Lower leg skin (tissue), 3 donors: Measurements from ENCODE around the gene ANO8.

Source experiments
- POLR2A ChIP-seq, 2 donors: fragments of 450-650 bp; IDR thresholded peaks; one replicate each; pipeline ENCODE4 v1.6.1; 2016 to 2017; ENCODE audit warnings: antibody characterized with exemption in 2 of 2, mild to moderate bottlenecking in 1 of 2, moderate library complexity in 1 of 2
- TF ChIP-seq, protein P1 (sequence below), 3 donors: fragments of 450-650 bp; IDR thresholded peaks; one replicate each; pipeline ENCODE4 v1.5.1; 2016; ENCODE audit warnings: antibody characterized with exemption in 3 of 3, mild to moderate bottlenecking in 3 of 3, moderate library complexity in 2 of 3

DNA sequence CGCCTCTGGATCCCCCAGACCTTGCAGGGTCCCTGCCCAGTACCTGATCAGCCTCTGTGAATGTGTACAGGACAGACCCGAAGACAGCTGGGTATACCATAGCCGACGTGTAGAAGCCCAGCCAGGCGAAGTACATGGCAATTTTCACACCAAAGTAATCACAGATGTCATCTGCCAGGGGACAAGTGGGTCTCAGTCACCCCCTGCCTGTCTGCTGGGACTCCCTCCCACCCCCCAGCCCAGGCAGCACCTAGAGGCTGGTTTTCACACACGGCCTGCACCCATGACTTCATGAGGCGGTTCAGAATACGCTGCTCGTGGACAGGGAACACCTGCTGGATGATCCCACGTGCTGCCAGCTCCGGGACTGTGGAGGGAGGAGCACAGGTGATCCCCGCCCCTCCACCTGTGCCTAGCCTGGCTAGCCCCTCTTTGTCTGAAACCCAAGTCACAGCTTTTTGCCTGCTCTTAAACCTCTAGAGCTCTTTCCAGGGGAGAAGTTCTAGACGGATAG is 3.6 kb downstream of the ANO8 start:
- no peak for TF ChIP-seq POLR2A (IDR thresholded peaks at IDR 0.05)
- TF ChIP-seq, protein P1, sequence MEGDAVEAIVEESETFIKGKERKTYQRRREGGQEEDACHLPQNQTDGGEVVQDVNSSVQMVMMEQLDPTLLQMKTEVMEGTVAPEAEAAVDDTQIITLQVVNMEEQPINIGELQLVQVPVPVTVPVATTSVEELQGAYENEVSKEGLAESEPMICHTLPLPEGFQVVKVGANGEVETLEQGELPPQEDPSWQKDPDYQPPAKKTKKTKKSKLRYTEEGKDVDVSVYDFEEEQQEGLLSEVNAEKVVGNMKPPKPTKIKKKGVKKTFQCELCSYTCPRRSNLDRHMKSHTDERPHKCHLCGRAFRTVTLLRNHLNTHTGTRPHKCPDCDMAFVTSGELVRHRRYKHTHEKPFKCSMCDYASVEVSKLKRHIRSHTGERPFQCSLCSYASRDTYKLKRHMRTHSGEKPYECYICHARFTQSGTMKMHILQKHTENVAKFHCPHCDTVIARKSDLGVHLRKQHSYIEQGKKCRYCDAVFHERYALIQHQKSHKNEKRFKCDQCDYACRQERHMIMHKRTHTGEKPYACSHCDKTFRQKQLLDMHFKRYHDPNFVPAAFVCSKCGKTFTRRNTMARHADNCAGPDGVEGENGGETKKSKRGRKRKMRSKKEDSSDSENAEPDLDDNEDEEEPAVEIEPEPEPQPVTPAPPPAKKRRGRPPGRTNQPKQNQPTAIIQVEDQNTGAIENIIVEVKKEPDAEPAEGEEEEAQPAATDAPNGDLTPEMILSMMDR (IDR thresholded peaks at IDR 0.05) = no peak
